ENCODE data around the gene MYO16. TPM values are rescaled to one million over a fixed set of nuclear protein-coding genes. Genes with fewer than 3 reads are reported as not detected.

The MYO16 gene
- total RNA-seq, 1 donor from 2014 or later, result 2.3 TPM

GRCh38 chr13:108618233-108618632 is 11.2 kb upstream of the MYO16 start:
- H3K9me3 Mint-ChIP-seq (ENCODE audit: low read depth), result no peaks in the 10 kb centered on the region
- H3K27ac Mint-ChIP-seq, result no peak overlapping the region
- no peak for DNase-seq (ENCODE audit: low spot score, unreplicated experiment)

GRCh38 chr13:108621462-108621861 is 7.9 kb upstream of the MYO16 start:
- no peak for TF ChIP-seq CTCF (IDR thresholded peaks at IDR 0.05; ENCODE audit: unreplicated experiment)
- Mint-ChIP-seq H3K4me3 (ENCODE audit: low read depth) (no peak overlapping the region), H3K27me3 (no peaks in the 10 kb centered on the region)

More at GRCh38 chr13:108618233-108618632, 11.2 kb upstream of the MYO16 start:
- Mint-ChIP-seq H3K27me3 (no peaks in the 10 kb centered on the region), H3K4me1 (ENCODE audit: low read depth) (no peaks in the 10 kb centered on the region), H3K4me3 (ENCODE audit: low read depth) (no peak overlapping the region), H3K36me3 (ENCODE audit: insufficient read depth) (no peaks in the 10 kb centered on the region)
- TF ChIP-seq CTCF (IDR thresholded peaks at IDR 0.05; ENCODE audit: unreplicated experiment), result no peak

GRCh38 chr13:108624108-108624507 is 5.3 kb upstream of the MYO16 start:
- no peak for DNase-seq (ENCODE audit: low spot score, unreplicated experiment)
- Mint-ChIP-seq H3K9me3 (ENCODE audit: low read depth) (peaks cover 4% of the 10 kb centered on the region), H3K4me3 (ENCODE audit: low read depth) (no peak overlapping the region), H3K36me3 (ENCODE audit: insufficient read depth) (no peaks in the 10 kb centered on the region), H3K4me1 (ENCODE audit: low read depth) (no peaks in the 10 kb centered on the region), H3K27ac (no peak overlapping the region), H3K27me3 (no peaks in the 10 kb centered on the region)
- no peak for TF ChIP-seq CTCF (IDR thresholded peaks at IDR 0.05; ENCODE audit: unreplicated experiment)

More at GRCh38 chr13:108621462-108621861, 7.9 kb upstream of the MYO16 start:
- no peaks in the 10 kb centered on the region for H3K4me1 Mint-ChIP-seq (ENCODE audit: low read depth)
- no peak for DNase-seq (ENCODE audit: low spot score, unreplicated experiment)
- peaks cover 4% of the 10 kb centered on the region for H3K9me3 Mint-ChIP-seq (ENCODE audit: low read depth)
- no peak overlapping the region for H3K27ac Mint-ChIP-seq
- no peaks in the 10 kb centered on the region for H3K36me3 Mint-ChIP-seq (ENCODE audit: insufficient read depth)

- peaks cover 4% of the 10 kb centered on the region for H3K9me3 Mint-ChIP-seq (ENCODE audit: low read depth)
- no peak overlapping the region for H3K27ac Mint-ChIP-seq
- no peak overlapping the region for H3K4me3 Mint-ChIP-seq (ENCODE audit: low read depth)
- TF ChIP-seq CTCF (IDR thresholded peaks at IDR 0.05; ENCODE audit: unreplicated experiment), result no peak
- no peaks in the 10 kb centered on the region for H3K36me3 Mint-ChIP-seq (ENCODE audit: insufficient read depth)
- H3K4me1 Mint-ChIP-seq (ENCODE audit: low read depth), result no peaks in the 10 kb centered on the region
- no peak for DNase-seq (ENCODE audit: low spot score, unreplicated experiment)
- peaks cover 4% of the 10 kb centered on the region for H3K27me3 Mint-ChIP-seq
Observed at GRCh38 chr13:108624979-108625378, 4.4 kb upstream of the MYO16 start.

- Mint-ChIP-seq H3K4me1 (ENCODE audit: low read depth) (no peaks in the 10 kb centered on the region), H3K4me3 (ENCODE audit: low read depth) (no peak overlapping the region), H3K27me3 (peaks cover 8% of the 10 kb centered on the region), H3K9me3 (ENCODE audit: low read depth) (peaks cover 3% of the 10 kb centered on the region), H3K36me3 (ENCODE audit: insufficient read depth) (no peaks in the 10 kb centered on the region), H3K27ac (no peak overlapping the region)
- no peak for TF ChIP-seq CTCF (IDR thresholded peaks at IDR 0.05; ENCODE audit: unreplicated experiment)
- no peak for DNase-seq (ENCODE audit: low spot score, unreplicated experiment)
Observed at GRCh38 chr13:108629988-108630387, 577 bp downstream of the MYO16 start.

All from progenitor cell of endocrine pancreas (in vitro differentiated cells).